Hematopoietic multipotent progenitor cell treated with erythropoietin and hydrocortisone succinate and interleukin-3 and kit ligand, for 17 days (in vitro differentiated cells): Measurements from ENCODE around the gene VPS33A.
"Not testable (repeated sequence)": the region's sequence is repeated elsewhere in the genome, so short reads cannot be mapped to it uniquely, and the experiment has no call there.

Experiments used
- DNase-seq: peaks from one replicate; pipeline ENCODE4 v3.0.0-alpha.2; 2015; ENCODE audit warnings: low spot score

VPS33A gene

DNA sequence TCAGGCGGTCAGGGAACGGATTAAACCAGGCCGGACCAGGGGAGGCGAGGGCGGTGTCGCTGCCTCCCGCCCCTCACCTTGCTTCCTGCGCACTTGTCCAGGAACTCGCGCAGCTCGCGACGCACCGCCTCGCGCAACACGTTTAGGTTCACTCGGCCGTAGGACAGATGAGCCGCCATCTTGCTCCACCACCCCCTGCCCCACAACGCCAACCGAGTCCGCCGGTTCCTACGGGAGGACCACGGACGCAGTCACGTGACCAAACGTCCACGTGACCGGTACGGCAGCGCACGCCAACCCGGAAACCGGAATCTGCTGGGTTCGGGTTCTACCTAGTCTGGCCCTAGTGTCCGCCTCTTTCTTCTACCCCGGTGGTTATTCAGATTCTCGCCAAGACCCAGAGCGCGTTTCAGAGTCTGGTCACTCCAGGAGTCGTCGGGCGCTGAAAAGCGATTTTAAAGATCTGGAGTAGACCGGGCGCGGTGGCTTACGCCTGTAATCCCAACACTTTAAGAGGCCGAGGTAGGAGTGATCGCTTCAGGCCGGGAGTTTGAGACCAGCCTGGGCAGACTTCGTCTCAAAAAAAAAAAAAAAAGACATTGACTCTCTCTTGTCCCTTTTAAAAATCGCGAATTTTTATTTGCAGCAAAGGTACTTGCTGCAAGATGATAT, at the start of gene VPS33A:
Gene VPS33A (minus strand): TSS at position 265 of the 672 bp plus-strand sequence. CDS start 86 bp downstream, at position 179.
- DNase-seq, result peak; percentile 95

DNA sequence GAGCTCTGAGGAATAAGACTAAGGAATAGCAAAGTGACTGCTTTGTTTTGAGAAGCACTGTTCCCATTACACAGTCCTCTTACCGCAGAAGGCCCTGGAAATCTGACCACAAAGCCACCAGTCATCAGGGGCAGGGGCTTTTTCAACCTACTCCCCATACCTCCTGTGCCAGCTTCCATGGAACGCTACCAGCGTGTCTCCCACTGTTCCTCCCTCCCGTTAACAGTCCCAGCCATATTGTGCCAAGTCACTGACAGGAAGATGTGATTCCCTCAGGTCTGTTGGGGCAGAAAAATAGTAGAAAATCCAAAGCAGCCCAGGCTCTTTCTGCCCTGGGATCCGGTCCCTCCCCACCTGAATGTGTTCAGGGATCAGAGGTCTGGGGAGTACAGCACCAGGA, 46.6 kb upstream of the VPS33A start:
- no peak for DNase-seq

DNA sequence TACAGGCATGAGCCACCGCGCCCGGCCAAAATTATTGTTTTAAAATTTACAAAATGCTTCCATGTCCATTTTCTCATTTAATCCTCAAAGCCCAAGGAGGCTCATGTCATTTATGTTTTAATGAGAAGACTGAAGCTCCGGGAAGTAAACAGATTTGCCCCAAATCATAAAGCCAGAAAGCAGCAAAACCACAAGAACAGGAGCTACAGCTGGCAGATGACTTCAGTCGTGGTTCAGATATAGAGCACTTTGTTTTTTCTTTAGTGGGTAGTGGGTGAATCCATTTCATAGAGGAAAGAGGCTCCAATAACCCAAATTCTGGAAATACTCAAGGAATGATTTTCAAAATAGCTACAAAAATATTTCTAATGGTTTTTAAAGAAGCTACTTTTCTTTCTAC, 45.4 kb upstream of the VPS33A start:
- DNase-seq, result no peak

DNA sequence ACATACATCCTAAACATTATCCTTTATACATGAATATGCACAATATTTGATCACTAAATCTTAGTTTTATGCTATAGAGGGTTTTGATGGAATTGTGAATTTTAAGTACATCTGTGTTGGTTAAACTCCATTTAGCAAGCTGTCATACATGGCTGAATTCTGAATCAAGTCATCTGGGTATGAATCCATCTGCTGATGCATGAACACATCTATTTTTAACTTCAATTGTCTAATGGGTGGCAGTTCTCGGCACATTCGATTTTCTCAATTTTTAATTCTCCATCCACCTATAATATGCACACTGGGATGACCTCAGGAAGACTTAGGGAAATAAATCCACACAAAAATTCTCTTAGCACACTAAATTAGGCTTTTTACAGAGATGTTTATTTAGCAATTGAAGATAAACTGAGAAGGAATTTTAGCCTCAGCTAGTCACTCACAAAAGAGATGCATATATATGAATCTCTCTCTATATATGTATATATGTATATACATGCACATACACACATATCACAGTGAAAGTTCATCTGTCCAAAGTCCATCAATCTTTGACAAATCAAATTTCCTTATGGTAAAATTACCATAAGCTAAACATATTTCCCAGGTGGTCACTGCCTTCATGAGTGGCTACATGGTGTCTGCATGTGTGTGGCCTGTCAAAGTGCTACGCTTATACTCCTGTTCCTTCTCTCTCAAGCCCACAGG, 44.5 kb upstream of the VPS33A start:
- DNase-seq, result no peak

DNA sequence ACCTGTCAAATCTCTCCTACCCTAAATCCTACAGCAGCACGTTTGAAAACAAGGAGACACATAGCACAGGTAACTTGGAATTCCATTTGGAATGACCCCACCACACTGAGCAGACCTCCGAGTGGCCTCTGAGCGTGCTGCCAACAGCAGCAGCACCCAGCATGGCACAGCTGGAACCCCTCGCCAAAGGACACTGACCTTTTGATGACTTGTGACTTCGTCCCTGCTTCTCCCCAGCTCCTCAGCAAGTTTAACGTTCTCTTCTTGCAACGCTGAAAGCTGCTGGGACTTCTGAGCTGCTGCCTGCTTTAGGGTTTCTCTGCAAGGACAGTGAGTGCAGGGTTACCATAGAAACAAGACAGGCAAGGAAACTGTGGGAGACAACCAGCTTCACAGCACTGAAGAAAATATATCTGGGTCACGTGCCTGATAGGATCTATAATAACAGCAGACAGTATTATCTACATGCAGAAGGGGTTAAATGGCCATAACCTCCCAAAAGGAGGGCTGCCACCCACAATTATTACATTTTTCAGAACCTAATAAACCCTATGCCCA, 43.3 kb upstream of the VPS33A start:
- no peak for DNase-seq

DNA sequence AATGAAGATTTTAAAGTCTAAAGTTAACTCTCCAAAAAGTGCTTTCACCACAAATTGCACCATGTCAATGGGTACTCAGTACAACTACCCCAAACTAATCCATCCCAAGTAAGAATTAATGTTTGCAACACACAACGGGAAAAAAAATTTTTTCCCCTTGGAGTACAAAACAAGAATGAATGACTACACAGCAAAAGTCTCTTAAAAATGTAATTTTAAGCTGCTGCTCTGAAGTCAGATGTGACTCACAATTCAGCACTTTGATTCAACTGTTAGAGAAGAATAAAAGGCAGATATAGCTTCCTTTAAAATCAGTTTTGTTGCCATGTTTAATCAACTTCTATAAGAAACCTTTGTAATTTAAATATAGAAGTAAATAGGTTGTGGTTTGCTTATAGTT, 42.5 kb upstream of the VPS33A start:
- DNase-seq, result no peak

DNA sequence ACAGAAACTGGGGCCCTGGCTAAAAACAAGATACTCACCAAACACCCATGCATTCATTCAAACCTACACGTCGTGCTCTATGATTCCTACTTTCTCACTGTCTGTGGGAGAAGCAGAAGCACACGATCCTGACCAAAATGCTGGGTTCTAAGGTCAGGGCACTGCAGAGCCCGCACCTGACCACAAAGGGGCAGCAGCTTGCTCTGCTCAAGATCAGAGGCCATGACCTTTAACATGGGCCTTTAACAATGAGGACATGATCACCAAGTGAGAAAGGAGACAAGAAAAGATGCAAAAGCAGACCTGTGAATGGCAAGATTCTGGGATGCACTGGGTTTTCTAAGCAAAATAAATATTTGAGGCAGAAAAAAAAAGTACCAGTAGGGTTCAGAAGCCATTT, 40.1 kb upstream of the VPS33A start:
- DNase-seq, result peak; percentile 23

DNA sequence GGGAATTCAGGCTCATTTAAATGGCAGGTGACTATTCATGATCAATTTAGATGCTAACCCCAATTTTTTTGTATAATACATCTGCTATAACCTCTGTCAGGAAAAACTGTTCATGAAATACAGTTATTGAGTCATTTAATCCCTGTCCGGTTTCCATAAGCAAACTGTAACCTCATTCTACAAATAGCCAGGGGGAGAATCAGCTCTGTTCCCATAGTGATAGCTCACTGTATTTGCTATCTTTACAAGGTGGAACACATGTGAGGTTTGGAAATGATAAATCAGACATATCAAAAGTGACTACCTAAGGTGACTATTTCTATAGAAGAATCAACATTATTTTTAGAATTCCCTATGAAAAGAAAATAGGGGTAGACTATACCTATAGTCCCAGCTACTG, 38.6 kb upstream of the VPS33A start:
- DNase-seq, result no peak

DNA sequence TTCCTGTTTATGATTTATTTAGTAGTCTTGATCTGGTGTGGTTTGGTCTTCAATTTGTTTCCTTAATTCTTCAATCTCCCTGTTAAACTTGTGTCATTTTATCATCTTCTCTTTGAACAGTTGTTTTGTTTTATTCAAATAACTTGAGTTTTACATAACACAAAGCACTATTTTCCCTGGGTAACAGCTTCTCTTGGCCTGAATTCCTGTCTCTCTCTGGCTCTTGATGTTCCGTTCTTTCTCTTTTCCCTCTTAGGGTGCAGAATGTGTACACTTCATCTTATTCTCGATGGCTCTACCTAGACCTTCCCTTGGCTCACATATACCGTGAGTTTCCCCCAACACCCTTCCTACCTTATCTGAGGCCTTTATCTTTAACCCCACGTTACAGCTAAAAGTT, 36.8 kb upstream of the VPS33A start:
- no peak for DNase-seq

DNA sequence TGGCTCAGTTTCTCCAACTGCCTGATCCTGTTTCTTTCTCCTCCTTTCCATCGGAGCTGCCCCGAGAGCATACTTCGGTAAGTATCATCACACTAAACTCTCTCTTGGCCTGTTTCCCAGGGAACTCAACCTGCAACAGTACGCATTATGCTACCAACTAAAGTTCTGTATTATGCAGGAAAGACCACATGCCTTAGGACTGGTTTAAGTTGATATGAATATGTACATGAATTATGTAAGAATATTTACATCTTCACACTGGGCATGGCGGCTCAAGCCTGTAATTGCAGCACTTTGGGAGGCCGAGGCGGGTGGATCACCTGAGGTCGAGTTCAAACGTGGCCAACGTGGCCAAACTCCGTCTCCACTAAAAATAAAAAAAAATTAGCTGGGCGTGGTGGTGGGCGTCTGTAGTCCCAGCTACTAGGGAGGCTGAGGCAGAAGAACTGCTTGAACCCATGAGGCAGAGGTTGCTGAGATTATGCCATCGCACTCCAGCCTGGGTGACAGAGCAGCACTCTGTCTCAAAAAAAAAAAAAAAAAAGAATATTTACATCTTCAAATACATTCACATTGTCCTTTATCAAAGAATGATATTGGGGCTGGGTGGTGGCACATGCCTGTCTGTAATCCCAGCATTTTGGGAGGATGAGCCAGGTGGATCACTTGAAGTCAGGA, 31.9 kb upstream of the VPS33A start:
- no peak for DNase-seq

DNA sequence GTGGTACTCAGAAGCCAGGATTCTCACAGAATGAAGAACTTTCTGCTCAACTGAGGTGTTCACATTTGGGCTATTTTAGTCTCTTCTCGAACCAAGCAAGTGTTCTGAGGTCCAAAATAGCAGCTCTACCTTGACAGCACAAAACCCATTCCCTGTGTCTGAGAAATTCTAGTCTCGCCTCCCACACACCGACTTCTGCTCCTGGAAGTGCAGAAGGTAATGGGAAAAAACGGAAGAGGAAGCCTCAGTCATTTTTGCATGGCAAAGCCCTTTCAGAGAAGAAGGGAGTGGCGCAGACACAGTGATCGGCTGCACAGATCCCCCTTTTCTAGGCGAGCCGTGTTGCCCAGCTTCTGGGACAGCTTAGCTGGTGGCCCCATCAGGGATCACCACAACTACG, 31.2 kb upstream of the VPS33A start:
- DNase-seq, result no peak

DNA sequence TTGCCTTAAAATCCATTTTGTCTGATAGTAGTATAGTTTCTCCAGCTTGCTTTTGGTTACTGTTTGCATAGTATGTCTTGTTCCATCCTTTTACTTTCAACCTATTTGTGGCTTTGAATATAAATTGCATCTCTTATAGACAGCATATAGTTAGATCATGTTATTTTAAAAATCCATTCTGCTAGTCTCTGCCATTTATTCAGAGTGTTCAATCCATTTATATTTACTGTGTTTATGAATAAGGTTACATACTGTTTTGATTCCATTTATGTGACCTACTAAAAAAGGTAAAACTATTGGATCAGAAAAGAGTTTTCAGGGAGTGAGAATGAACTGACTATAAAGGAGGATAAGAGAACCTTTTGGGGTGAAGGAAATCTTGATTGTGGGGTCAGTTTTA, 29.6 kb upstream of the VPS33A start:
- DNase-seq, result no peak

DNA sequence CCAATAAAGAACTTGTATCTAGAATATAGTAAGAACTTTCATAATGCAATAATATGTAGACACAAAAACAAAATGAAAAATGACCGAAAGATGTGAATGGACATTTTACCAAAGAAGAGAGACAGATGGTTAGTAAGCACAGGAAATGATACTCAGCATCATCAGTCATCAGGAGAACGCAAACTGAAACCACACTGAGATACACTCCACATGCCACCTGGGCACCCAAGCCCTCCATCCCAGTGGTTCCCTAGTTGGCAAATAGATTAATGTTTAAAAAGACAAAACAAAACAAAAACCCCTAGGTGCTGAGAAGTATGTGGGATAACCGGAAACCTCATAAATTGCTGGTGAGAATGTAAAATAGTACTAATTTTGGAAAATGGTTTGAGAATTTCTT, 26.8 kb upstream of the VPS33A start:
- no peak for DNase-seq

DNA sequence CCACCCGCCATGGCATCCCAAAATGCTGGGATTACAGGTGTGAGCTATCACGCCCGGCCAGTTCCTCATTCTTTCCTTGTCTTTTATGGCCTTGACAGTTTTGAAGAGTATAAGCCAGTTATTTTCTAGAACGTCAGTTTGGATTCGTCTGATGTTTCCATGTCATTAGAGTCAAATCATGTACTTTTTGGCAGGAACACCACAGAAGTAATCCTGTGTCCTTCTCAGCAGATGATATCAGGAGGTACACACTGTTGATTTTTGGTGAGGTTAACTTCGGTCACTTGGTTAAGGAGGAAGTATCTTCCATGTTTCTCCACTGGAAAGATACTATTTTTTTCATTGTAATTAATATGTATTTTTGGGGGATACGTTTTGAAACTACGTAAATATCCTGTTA, 25.1 kb upstream of the VPS33A start:
- DNase-seq, result no peak

DNA sequence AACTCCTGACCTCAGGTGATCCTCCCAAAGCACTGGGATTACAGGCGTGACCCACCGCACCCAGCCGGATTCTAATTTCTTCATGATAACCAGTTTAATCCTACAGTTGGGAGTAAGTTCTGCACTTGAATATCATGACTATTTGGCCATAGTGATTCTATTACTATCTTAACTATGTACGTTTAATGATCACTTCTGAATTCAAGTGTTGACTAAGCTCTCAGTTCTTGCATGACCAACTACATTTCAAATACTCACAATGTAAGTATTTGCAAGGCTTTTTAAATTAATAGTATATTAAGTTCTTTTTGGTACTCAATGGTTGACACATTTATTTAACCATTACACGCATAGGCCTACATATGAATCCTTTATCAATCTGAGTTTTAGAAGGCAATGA, 17.4 kb upstream of the VPS33A start:
- no peak for DNase-seq

DNA sequence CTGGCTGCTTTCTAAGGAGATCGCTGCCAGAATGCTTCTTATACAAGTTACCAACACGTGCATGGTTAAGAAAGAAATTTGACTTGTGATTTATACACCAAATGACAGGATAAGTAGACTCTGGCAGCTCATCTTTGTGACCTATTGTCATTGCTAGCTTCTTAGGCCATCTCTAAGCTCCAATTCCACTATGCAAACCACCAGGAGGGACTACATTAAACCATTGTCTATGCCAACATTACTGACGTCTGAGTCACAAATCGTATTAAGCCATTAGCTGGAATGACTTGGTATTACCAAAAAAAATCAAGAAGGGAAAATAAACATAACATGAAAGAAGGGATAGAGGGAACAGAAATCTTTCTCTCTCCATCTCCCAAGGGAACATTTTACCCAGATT, 15.8 kb upstream of the VPS33A start:
- no peak for DNase-seq

DNA sequence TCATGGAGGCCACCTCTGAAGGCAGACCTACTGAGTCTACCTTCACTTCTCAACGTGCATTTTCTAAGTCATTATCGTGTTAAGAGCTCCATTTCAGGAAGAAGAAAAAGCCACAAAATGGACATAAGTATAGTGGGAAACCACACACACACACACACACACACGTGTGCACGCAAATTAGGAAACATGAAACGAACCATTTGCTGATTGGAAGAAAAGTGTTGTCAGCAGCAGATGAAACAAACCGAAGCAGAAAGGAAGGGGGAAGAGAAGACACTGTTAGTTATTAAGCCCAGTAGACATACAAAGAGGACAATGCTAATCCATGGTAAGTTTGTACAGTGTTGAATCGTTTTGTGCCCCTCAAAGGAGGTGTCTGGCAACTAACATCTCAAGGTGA, 9.9 kb upstream of the VPS33A start:
- DNase-seq, result no peak

DNA sequence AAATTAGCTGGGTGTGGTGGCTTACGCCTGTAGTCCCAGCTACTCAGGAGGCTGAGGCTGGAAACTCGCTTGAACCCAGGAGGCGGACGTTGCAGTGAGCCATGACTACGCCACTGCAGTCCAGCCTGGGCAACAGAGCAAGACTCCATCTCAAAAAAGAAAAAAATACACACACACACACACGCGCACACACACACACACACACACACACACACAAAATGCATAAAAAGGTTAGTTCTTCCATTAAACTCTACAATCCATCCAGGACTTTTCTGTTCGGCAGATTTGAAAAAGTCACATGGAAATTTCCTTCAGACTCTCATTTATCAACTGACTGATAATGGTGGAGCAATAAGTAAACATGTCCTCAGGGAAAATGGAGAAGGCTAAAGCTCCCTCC, 9.2 kb upstream of the VPS33A start:
- no peak for DNase-seq

DNA sequence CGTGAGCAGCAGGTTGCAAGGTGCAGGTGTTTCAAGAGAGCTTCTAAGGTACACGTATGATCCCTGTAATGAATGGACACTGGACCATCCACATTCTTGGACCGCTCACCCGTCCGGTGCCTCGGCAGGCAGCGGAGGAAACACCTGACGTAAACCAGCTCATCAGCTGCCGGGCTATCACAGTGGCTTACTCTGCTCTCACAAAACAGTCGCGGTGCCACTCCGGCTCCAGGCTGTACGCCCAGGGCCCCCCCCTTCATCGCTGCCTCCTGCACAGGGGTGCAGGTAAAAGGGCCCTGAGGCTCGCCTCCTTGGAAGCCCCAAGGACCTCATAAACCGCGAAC, 436 bp downstream of the VPS33A start:
- DNase-seq, result peak; percentile 67

DNA sequence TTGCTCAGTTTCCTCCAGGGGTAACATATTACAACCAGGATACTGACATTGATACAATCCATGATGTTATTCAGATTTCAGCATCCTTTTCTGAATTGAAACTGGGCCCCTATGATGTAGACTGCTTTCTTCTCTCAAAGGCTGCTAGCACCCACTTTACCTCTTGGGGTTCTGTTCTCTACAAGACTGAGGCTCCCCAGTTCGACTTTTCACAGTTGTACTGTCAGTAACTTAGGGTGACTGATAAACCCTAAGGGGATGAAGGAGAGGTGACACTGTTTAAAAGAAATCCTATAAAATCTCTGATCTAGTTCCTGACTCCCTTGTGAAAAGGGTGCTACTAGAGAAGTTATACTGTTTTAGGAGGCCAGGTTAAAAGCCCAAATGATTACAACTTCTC, 818 bp downstream of the VPS33A start:
- no peak for DNase-seq

DNA sequence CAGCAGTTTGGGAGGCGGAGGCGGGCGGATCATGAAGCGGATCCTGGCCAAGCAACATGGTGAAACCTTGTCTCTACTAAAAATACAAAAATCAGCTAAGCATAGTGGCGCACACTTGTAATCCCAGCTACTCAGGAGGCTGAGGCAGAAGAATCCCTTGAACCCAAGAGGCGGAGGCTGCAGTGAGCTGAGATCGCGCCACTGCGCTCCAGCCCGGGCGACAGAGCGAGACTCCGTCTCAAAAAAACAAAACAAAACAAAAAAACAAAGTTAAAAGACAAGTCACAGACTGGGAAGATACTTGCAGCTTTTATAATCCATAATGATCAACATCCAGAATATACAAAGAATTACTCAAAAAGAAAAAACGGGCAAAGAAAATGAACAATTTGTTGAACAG, 5.6 kb downstream of the VPS33A start:
- not testable (repeated sequence) for DNase-seq

DNA sequence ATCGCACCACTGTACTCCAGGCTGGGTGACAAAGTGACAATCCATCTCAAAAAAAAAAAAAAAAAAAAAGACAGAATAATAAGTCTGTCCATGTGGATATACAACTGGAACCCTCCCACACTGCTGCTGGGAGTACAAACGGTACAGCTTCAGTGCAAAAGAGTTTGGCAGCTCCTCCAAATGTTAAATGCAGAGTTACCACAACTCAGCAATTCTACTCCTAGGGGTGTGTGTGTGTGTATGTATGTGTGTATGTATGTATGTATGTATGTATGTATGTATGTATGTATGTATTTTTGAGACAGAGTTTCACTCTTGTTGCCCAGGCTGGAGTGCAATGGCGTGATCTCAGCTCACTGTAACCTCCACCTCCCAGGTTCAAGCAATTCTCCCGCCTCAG, 7.4 kb downstream of the VPS33A start:
- not testable (repeated sequence) for DNase-seq

DNA sequence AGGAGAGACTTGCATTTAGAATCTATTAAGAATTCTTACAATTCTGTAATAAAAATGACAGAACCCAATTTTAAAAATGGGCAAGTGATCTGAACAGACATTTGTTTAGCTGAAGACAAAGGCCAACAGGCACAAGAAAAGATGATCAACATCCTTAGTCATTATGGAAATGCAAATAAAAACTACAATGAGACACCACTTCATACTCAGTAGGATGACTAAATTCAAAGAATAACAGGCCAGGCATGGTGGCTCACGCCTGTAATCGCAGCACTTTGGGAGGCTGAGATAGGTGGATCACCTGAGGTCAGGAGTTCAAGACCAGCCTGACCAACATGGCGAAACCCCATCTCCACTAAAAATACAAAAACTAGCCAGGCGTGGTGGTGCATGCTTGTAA, 7.8 kb downstream of the VPS33A start:
- not testable (repeated sequence) for DNase-seq
